Activated naive CD4-positive, alpha-beta T cell treated with anti-CD3 and anti-CD28 coated beads, Interleukin-2, amount 10 ng/mL, durations not matched to agents 5 hours and 36 hours (primary cell): ENCODE data around the gene PIP4K2A. TPM values are rescaled to one million over a fixed set of nuclear protein-coding genes. Genes with fewer than 3 reads are reported as not detected.

Experiments used
- total RNA-seq, 2 experiments: library from RNA; stranded (reverse); gene quantifications; one replicate each; pipeline ENCODE4 v1.2.3, GENCODE V29; 2021

Gene PIP4K2A
- 100 to 1,000 TPM; 115 to 127 TPM for total RNA-seq

DNA sequence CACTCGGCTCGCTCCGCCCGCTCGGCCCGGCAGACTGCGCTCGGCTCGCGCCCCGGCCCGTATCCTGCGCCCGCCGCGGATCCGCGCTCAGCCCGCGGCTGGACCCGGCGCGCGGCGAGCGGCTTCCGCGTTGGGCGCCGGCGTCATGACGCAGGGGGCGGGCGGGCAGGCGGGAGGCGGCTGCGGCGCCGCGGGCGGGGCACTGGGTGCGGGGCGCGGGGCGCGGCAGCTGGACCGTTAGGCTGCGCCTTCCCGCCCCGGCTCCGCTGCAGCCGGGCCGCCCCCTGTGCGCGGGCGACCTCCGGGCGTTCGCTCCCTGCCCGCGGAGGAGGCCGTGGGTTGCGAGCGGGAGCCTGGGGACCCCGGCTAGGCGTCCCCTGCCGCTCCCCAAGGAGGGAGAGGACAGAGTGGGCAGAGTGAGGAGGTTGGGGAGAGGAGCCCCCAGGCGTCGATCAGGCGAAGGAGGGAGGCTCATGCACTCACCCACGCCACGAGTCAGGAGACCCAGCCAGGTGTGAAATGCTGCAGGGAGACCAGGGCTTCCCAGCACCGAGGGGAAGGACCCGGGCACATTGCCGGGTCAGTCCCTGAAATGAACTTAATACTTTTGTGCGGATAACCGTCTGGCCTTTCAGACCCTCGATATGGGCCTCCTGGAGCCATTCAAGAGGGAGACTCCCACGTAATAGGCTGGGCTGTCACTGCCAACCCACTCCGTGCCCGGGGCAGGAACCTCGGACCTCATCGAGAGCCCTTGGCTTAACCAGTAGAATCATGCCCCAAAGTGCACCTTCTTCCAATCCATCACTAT is at the start of gene PIP4K2A:
TSS of gene PIP4K2A (minus strand) at position 100 of the 811 bp plus-strand sequence. CDS start 252 bp downstream, outside the sequence.

Other genes with a start within 250 kb of the PIP4K2A start
- not detected for gene ARMC3, start 213.5 kb upstream of the PIP4K2A start, total RNA-seq